HepG2 (cell line): ENCODE data around the gene HS6ST1. TPM values are rescaled to one million over a fixed set of nuclear protein-coding genes. Genes with fewer than 3 reads are reported as not detected.
"Not testable (repeated sequence)": the region's sequence is repeated elsewhere in the genome, so short reads cannot be mapped to it uniquely, and the experiment has no call there.

Experiments
- ATAC-seq: fragments of 200-7000 bp; cut with Tn5 transposase; 3 replicates; pipeline ENCODE4 v1.9.1; 2020; ENCODE audit warnings: mild to moderate bottlenecking, moderate library complexity
- BruUV-seq: library from RNA; stranded (reverse); fragments of 400-500 nt; replicated peaks from 2 replicates; lab custom pipeline; 2021; lab: Mats Ljungman, UMichigan
- CTCF ChIA-PET: fragments of 300-600 bp; formaldehyde crosslinking; extraction: SDS; loops from one replicate; lab custom pipeline; 2021; ENCODE audit warnings: low total read pairs, inconsistent platforms, low intra/inter-chr PET ratio; lab: Yijun Ruan, JAX
- POLR2A ChIA-PET: fragments of 350-600 bp; sonication (Branson Sonifier 250); formaldehyde crosslinking; loops from one replicate; lab custom pipeline; 2020; ENCODE audit warnings: antibody characterized with exemption, inconsistent platforms; lab: Yijun Ruan, JAX
- DNase-seq: peaks from one replicate; pipeline ENCODE4 v3.0.0-alpha.2; 2015; ENCODE audit warnings: low spot score
- FAIRE-seq: peaks from 3 replicates; lab custom pipeline; 2011; peaks lifted over from hg19 to GRCh38; lab: Jason Lieb, UNC
- H2AFZ ChIP-seq: one replicate; pipeline ENCODE4 v1.6.1; 2011; ENCODE audit warnings: low read length, inconsistent platforms
- H3K27ac ChIP-seq: fragments of 300-600 bp; 3 replicates; pipeline ENCODE4 v1.8.0; 2011; ENCODE audit warnings: mixed run types, mild to moderate bottlenecking, mixed read lengths, low read length, inconsistent platforms; ENCODE audit not compliant: insufficient read depth; ENCODE audit errors: extremely low read length
- H3K27me3 ChIP-seq, 2 experiments: fragments of 200-600 bp in 1 of 2; 2 replicates in 1 of 2; 3 replicates in 1 of 2; pipeline versions ENCODE4 v1.6.0 to v1.8.0; 2011; ENCODE audit warnings: low read length in 2 of 2, mild to moderate bottlenecking in 2 of 2, moderate library complexity in 2 of 2, inconsistent platforms in 1 of 2; ENCODE audit not compliant: insufficient read depth in 2 of 2, control insufficient read depth in 1 of 2
- H3K36me3 ChIP-seq, 2 experiments: fragments of 200-600 bp in 1 of 2; replicated peaks in 1 of 2; 2 replicates in 1 of 2; 3 replicates in 1 of 2; pipeline versions ENCODE4 v1.5.1 to v1.8.0; 2011; ENCODE audit warnings: low read length in 2 of 2, inconsistent platforms in 1 of 2; ENCODE audit not compliant: insufficient read depth in 2 of 2, control insufficient read depth in 1 of 2
- H3K4me1 ChIP-seq: 2 replicates; pipeline ENCODE4 v1.5.1; 2012; ENCODE audit warnings: low read length, inconsistent platforms; ENCODE audit not compliant: insufficient read depth
- H3K4me2 ChIP-seq: 2 replicates; pipeline ENCODE4 v1.6.0; 2011; ENCODE audit warnings: low read depth, low read length, inconsistent platforms
- H3K4me3 ChIP-seq, 3 experiments: fragments of 200-600 bp in 1 of 3; sonication (generic), shearing (Covaris generic) in 1 of 3; replicated peaks in 1 of 3; 2 replicates each; pipeline ENCODE4 v1.5.1; 2011 to 2016; ENCODE audit warnings: low read length in 3 of 3, inconsistent platforms in 2 of 3, low read depth in 2 of 3, mild to moderate bottlenecking in 2 of 3, control low read depth in 1 of 3, mixed read lengths in 1 of 3; ENCODE audit not compliant: insufficient read depth in 1 of 3
- H3K79me2 ChIP-seq: one replicate; pipeline ENCODE4 v1.6.1; 2011; ENCODE audit warnings: low read length, inconsistent platforms; ENCODE audit not compliant: insufficient read depth
- H3K9ac ChIP-seq: 2 replicates; pipeline ENCODE4 v1.6.0; 2011; ENCODE audit warnings: mild to moderate bottlenecking, low read depth, low read length, inconsistent platforms; ENCODE audit not compliant: insufficient read depth
- H3K9me3 ChIP-seq: 2 replicates; pipeline ENCODE4 v1.5.1; 2012; ENCODE audit warnings: mild to moderate bottlenecking, low read length
- H4K20me1 ChIP-seq: 2 replicates; pipeline ENCODE4 v1.6.0; 2011; ENCODE audit warnings: inconsistent platforms, mild to moderate bottlenecking, low read length, moderate library complexity; ENCODE audit not compliant: insufficient read depth
- ZBTB33 ChIP-seq: sonication (generic); formaldehyde crosslinking; IDR thresholded peaks from 2 replicates; pipeline ENCODE4 v1.4.0; 2020; ENCODE audit warnings: missing genetic modification reagents
- ZNF687 ChIP-seq: sonication (generic); formaldehyde crosslinking; IDR thresholded peaks from 2 replicates; pipeline ENCODE4 v1.5.1; 2020; ENCODE audit warnings: mild to moderate bottlenecking, missing genetic modification reagents, moderate library complexity
- WGBS: methylation state at CpG from one replicate; pipeline ENCODE4 v1.1.6; 2017; ENCODE audit warnings: low lambda C conversion rate; 5-methylcytosine and 5-hydroxymethylcytosine counted together
- in situ Hi-C: cut with HindIII; loops from 2 replicates; pipeline ENCODE4 v1.10.0; 2017; ENCODE audit warnings: low pct_unique_long_range_greater_than_20kb; ENCODE audit not compliant: extremely low pct_ligation_motif_present
- intact Hi-C: fragments of 100-400 bp; cut with micrococcal nuclease; formaldehyde crosslinking; loops from one replicate; pipeline ENCODE4 v1.10.0; 2022; ENCODE audit not compliant: unreplicated experiment
- polyA plus RNA-seq, 8 experiments: library from polyadenylated mRNA; depleted of rRNA in 3 of 8; stranded (reverse) in 7 of 8; unstranded in 1 of 8; fragments of >200 nt; fragmentation: Illumina TruSeq in 4 of 8; extraction: Trizol in 4 of 8; gene quantifications; 2 replicates each; pipeline versions ENCODE4 v1.2.1 to v1.2.3, GENCODE V29; 2011 to 2016; ENCODE audit warnings: low read depth in 4 of 8, missing spikeins in 1 of 8, mixed read lengths in 1 of 8; ENCODE audit not compliant: insufficient read depth in 1 of 8
- total RNA-seq, 5 experiments: library from RNA; depleted of rRNA; stranded (reverse); fragments of >200 nt; fragmentation: Illumina TruSeq; extraction: Trizol; gene quantifications; 2 replicates each; pipeline ENCODE4 v1.2.3, GENCODE V29; 2016; ENCODE audit warnings: low read depth in 1 of 5

HS6ST1 gene
- total and polyA plus RNA-seq, 2 of the 13 experiments (the other 11 are each of a cell fraction or from before 2014, with no cell fraction given), result 34.5 to 84.6 TPM

GRCh38 chr2:128268145-128268544, 50.5 kb downstream of the HS6ST1 start:
- POLR2A ChIA-PET, in situ Hi-C loops, H2AFZ ChIP-seq, ATAC-seq, H3K27ac ChIP-seq, H3K4me3 ChIP-seq, H3K4me2 ChIP-seq, FAIRE-seq, H3K9ac ChIP-seq, H3K27me3 ChIP-seq, DNase-seq, BruUV-seq, CTCF ChIA-PET, H3K9me3 ChIP-seq, intact Hi-C loops: not testable (repeated sequence)
- H3K79me2 ChIP-seq, result peaks cover 18% of the 10 kb centered on the region
- peaks cover 28% of the 10 kb centered on the region; the same call in 1 of the 2 replicates for H4K20me1 ChIP-seq
- TF ChIP-seq ZNF687 (CRISPR knock-in tag), result 0 out of 2 replicates have a peak, but pooled peaks have one; percentile 6
- peaks cover 25 to 41% of the 10 kb centered on the region in 2 experiments; a peak in 4 of 5 replicates for H3K36me3 ChIP-seq
- WGBS, result 97% methylated on average over 33 of the region's 38 CpGs
- H3K4me1 ChIP-seq, result peaks cover 35% of the 10 kb centered on the region

DNA sequence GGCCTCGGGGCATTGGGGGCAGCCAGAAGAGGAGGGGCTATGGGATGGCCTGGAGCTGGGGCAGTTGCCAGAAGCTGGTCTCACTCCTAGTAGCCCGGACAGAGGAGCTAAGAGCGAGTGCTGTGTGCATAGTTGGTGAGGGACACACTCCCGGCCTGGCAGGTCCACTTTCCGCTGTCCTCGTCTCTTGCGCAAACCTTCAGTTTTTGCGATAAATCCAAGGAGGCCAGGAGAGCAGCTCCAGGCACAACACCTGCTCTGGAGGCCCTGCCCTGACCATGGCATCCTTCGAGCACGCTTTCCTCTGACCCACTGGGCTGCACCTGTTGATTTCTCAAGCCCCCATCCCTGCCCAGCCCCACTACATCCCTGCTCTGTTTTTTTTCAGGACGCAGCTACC, 51.0 kb downstream of the HS6ST1 start:
- FAIRE-seq, result peak; percentile 23
- Histone ChIP-seq H3K79me2 (peaks cover 16% of the 10 kb centered on the region), H3K36me3 (peaks cover 24 to 37% of the 10 kb centered on the region in 2 experiments; a peak in 4 of 5 replicates), H3K4me1 (peaks cover 35% of the 10 kb centered on the region), H4K20me1 (peaks cover 23% of the 10 kb centered on the region; the same call in 1 of the 2 replicates)
- intact Hi-C loops, H3K9ac ChIP-seq, in situ Hi-C loops, H2AFZ ChIP-seq, H3K4me2 ChIP-seq, H3K4me3 ChIP-seq, POLR2A ChIA-PET, H3K9me3 ChIP-seq, H3K27me3 ChIP-seq, DNase-seq, H3K27ac ChIP-seq, CTCF ChIA-PET, ATAC-seq: not testable (repeated sequence)
- TSS peak; percentile 31 for BruUV-seq
- 0 out of 2 replicates have a peak, but pooled peaks have one; percentile 33 for TF ChIP-seq ZBTB33 (CRISPR knock-in tag)
- WGBS, result 85% methylated on average over 11 of the region's 11 CpGs

DNA sequence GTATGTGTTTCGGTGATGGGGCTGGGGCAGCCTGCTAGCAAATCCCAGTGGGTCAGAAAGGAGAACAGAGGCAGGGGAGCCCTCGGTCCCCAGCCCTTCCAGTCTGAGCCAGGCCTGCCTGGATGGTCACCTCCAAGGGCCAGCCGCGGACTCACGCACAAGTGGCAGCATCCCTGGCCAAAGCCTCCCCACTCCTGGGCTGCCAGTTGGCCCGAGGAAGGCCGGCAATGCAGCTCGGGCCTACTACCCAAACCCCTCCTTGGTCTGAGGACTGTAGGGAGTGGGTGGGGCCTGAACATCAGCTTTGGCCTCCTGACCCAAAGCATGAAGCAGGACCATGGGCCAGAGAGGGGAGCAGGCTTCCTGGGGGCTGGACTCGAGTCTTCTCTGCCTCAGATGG, 51.5 kb downstream of the HS6ST1 start:
- POLR2A ChIA-PET, FAIRE-seq, in situ Hi-C loops, DNase-seq, intact Hi-C loops, H3K4me3 ChIP-seq, H3K9ac ChIP-seq, H3K27me3 ChIP-seq, H3K27ac ChIP-seq, BruUV-seq, ATAC-seq, CTCF ChIA-PET, H2AFZ ChIP-seq, H3K4me2 ChIP-seq, H3K9me3 ChIP-seq: not testable (repeated sequence)
- H3K36me3 ChIP-seq, result peaks cover 24 to 33% of the 10 kb centered on the region in 2 experiments; a peak in 4 of 5 replicates
- 94% methylated on average over 6 of the region's 9 CpGs for WGBS
- peaks cover 16% of the 10 kb centered on the region for H3K79me2 ChIP-seq
- H3K4me1 ChIP-seq, result peaks cover 31% of the 10 kb centered on the region
- peaks cover 23% of the 10 kb centered on the region; the same call in 1 of the 2 replicates for H4K20me1 ChIP-seq
